Nephron progenitor cell (in vitro differentiated cells): ENCODE results near the gene FOXF2.

Experiments
- DNase-seq: peaks from one replicate; pipeline ENCODE4 v3.0.0; 2021
- H3K27ac Mint-ChIP-seq: 2 replicates; pipeline ENCODE4 v1.8.0; 2021; ENCODE audit warnings: mild to moderate bottlenecking, moderate library complexity, mixed read lengths
- H3K27me3 Mint-ChIP-seq: 2 replicates; pipeline ENCODE4 v1.8.0; 2021; ENCODE audit warnings: mild to moderate bottlenecking, low read depth, mixed read lengths; ENCODE audit not compliant: poor library complexity
- H3K36me3 Mint-ChIP-seq: 2 replicates; pipeline ENCODE4 v1.8.0; 2021; ENCODE audit warnings: low read depth, mixed read lengths
- H3K4me1 Mint-ChIP-seq: 2 replicates; pipeline ENCODE4 v1.8.0; 2021; ENCODE audit warnings: mixed read lengths
- H3K4me3 Mint-ChIP-seq: 2 replicates; pipeline ENCODE4 v1.8.0; 2021; ENCODE audit warnings: mild to moderate bottlenecking, moderate library complexity, mixed read lengths
- H3K9me3 Mint-ChIP-seq: 2 replicates; pipeline ENCODE4 v1.8.0; 2021; ENCODE audit warnings: mild to moderate bottlenecking, moderate library complexity, mixed read lengths
- CTCF ChIP-seq: fragments of 200-600 bp; sonication (generic); IDR thresholded peaks from 2 replicates; pipeline ENCODE4 v1.5.0; 2021; ENCODE audit warnings: antibody characterized with exemption

Gene FOXF2

GRCh38 chr6:1392813-1393640 is 3.7 kb downstream of the FOXF2 start:
- peaks cover 94% of the 10 kb centered on the region for H3K27me3 Mint-ChIP-seq
- H3K27ac Mint-ChIP-seq, result no peak overlapping the region
- H3K9me3 Mint-ChIP-seq, result no peaks in the 10 kb centered on the region
- no peak overlapping the region for H3K4me3 Mint-ChIP-seq
- H3K36me3 Mint-ChIP-seq, result no peaks in the 10 kb centered on the region
- DNase-seq, result peak; percentile 23
- peaks cover 42% of the 10 kb centered on the region for H3K4me1 Mint-ChIP-seq
- no peak for TF ChIP-seq CTCF

GRCh38 chr6:1393641-1394283 is 4.4 kb downstream of the FOXF2 start:
- peak; percentile 37 for DNase-seq
- Mint-ChIP-seq H3K4me3 (no peak overlapping the region), H3K27ac (no peak overlapping the region), H3K27me3 (peaks cover 94% of the 10 kb centered on the region), H3K36me3 (no peaks in the 10 kb centered on the region), H3K9me3 (no peaks in the 10 kb centered on the region), H3K4me1 (peaks cover 35% of the 10 kb centered on the region)
- TF ChIP-seq CTCF, result no peak

GRCh38 chr6:1394514-1395463 is 5.4 kb downstream of the FOXF2 start:
- DNase-seq, result no peak
- Mint-ChIP-seq H3K9me3 (no peaks in the 10 kb centered on the region), H3K27ac (no peak overlapping the region), H3K27me3 (peaks cover 98% of the 10 kb centered on the region), H3K4me1 (peaks cover 29% of the 10 kb centered on the region), H3K4me3 (no peak overlapping the region), H3K36me3 (no peaks in the 10 kb centered on the region)
- no peak for TF ChIP-seq CTCF

GRCh38 chr6:1395506-1395905 is 6.1 kb downstream of the FOXF2 start:
- DNase-seq, result no peak
- TF ChIP-seq CTCF, result no peak
- Mint-ChIP-seq H3K27ac (no peak overlapping the region), H3K9me3 (no peaks in the 10 kb centered on the region), H3K4me1 (peaks cover 29% of the 10 kb centered on the region), H3K4me3 (no peak overlapping the region), H3K36me3 (no peaks in the 10 kb centered on the region), H3K27me3 (peaks cover 99% of the 10 kb centered on the region)

DNA sequence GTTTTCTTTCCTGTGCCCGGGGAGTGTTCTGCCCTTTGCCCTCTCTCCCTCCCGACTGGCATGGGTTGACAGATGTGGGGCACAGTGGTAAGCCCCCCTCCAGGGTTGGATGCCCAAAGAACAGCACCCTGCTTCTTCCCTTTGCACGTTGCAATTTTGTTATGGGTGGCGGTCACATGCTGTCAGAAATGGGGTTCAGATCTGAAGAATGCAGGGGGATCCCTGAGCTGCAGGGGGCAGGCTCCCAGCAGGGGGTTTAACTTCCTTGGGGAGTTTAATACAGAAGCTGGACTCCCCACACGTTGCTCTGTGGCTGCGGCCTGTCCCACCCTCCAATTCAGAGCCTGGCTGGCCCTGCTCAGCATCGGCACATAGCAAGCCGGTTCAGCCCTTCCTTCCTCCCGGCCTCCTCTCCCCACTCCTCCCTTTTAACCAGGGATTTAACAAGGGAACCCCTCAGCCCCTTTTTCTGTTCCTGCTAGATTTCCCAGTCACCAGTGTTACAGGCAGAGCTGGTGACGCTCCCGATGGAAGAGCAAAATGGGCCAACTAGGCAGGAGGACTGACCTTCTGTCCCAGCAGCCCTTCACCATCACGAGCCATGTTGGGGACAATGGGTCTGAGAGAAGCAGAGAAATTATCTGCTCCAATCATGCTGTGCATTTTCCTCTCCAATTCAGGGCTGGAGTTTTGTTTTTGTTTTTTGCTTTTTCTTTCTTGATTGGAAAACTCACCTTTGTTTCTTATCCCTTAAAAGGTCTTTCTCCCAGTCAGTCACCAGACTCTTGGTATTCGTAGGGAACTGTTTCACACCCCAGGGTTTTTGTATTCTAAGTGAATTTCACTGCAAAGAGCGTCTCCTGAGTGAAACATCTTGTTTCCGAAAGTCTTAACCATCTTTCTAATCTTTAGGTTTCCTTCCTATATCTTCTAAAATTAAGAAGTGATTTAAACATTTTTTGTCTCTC is 6.8 kb downstream of the FOXF2 start:
- TF ChIP-seq CTCF, result no peak
- Mint-ChIP-seq H3K36me3 (no peaks in the 10 kb centered on the region), H3K27ac (no peak overlapping the region), H3K4me1 (peaks cover 25% of the 10 kb centered on the region), H3K27me3 (peaks cover 100% of the 10 kb centered on the region), H3K9me3 (no peaks in the 10 kb centered on the region), H3K4me3 (no peak overlapping the region)
- DNase-seq, result no peak
